Activated T-cell treated with anti-CD3 and anti-CD28 coated beads, Interleukin-2, amount 50 U/mL, for 72 hours (primary cell): ENCODE measurements around the gene WAC. TPM values are rescaled to one million over a fixed set of nuclear protein-coding genes. Genes with fewer than 3 reads are reported as not detected.
"Not testable (repeated sequence)": the region's sequence is repeated elsewhere in the genome, so short reads cannot be mapped to it uniquely, and the experiment has no call there.

Experiments
- ATAC-seq, 2 donors: fragments of 150-1000 bp; cut with Tn5 transposase; replicated peaks in 1 of 2; 2 replicates each; pipeline ENCODE4 v1.10.0; 2021; ENCODE audit warnings: moderate library complexity in 2 of 2, mild to moderate bottlenecking in 1 of 2
- DNase-seq, 2 donors: peaks; one replicate each; pipeline ENCODE4 v3.0.0; 2021 to 2022; ENCODE audit warnings: mixed read lengths in 1 of 2
- H3K27ac Mint-ChIP-seq: one replicate; pipeline ENCODE4 v1.8.0; 2022; ENCODE audit warnings: mild to moderate bottlenecking, moderate library complexity, mixed read lengths
- H3K27me3 Mint-ChIP-seq: one replicate; pipeline ENCODE4 v1.8.0; 2022; ENCODE audit warnings: low read depth, mixed read lengths
- H3K36me3 Mint-ChIP-seq, 2 donors: one replicate each; pipeline ENCODE4 v1.8.0; 2022; ENCODE audit warnings: mixed read lengths in 2 of 2, mild to moderate bottlenecking in 1 of 2; ENCODE audit not compliant: insufficient read depth in 2 of 2
- H3K4me1 Mint-ChIP-seq: one replicate; pipeline ENCODE4 v1.8.0; 2022; ENCODE audit warnings: low read depth, mixed read lengths
- H3K4me3 Mint-ChIP-seq, 2 donors: one replicate each; pipeline ENCODE4 v1.8.0; 2022; ENCODE audit warnings: mild to moderate bottlenecking in 2 of 2, mixed read lengths in 2 of 2, moderate library complexity in 2 of 2
- H3K9me3 Mint-ChIP-seq, 2 donors: one replicate each; pipeline ENCODE4 v1.8.0; 2022; ENCODE audit warnings: mixed read lengths in 2 of 2
- total RNA-seq, 2 donors: library from RNA; stranded (reverse); gene quantifications; one replicate each; pipeline ENCODE4 v1.2.3, GENCODE V29; 2022

Gene WAC
- total RNA-seq, 2 donors from 2014 or later = 173 to 194 TPM

DNA sequence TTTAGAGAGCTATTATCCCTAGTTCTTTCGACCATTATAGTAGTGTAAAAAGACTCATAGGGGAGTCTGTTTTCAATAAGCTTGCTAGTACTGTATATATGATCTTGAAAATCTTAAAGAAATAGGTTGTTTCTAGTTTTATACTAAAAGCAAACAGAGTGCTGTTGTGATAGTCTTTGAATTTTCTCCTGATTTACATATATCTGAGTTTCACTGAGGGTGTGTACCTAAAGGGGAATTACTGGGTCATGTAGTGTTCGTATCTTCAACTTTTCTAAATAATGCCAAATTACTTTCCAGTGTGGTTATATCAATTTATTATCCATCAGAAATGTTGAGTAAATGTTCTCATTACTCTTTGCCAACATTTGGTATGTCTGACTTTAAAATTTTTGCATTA is 73.7 kb downstream of the WAC start:
- peaks cover 11 to 18% of the 10 kb centered on the region in 2 donors for H3K36me3 Mint-ChIP-seq
- ATAC-seq = no peak
- H3K27me3 Mint-ChIP-seq = no peaks in the 10 kb centered on the region
- H3K4me1 Mint-ChIP-seq = peaks cover 27% of the 10 kb centered on the region
- H3K4me3 Mint-ChIP-seq = no peak overlapping the region
- no peak for DNase-seq
- H3K9me3 Mint-ChIP-seq = no peaks in the 10 kb centered on the region
- H3K27ac Mint-ChIP-seq = peak overlapping the region; percentile 57

DNA sequence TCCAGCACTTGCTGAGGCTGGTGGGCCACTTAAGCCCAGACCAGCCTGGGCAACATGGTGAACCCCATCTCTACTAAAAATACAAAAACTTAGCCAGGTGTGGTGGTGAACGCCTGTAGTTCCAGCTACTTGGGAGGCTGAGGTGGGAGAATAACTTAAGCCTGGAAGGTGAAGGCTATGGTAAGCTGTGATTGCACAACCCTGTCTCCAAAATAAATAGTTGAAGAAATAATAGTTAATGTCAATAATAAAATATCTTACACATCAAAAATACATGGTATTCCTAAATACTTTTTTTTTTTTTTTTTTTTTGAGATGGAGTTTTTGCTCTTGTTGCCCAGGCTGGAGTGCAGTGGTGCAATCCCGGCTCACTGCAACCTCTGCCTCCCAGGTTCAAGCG is 76.7 kb downstream of the WAC start:
- not testable (repeated sequence) for H3K27me3 Mint-ChIP-seq, ATAC-seq, DNase-seq, H3K9me3 Mint-ChIP-seq, H3K27ac Mint-ChIP-seq, H3K4me3 Mint-ChIP-seq
- Mint-ChIP-seq H3K4me1 (peaks cover 12% of the 10 kb centered on the region), H3K36me3 (peaks cover 14 to 32% of the 10 kb centered on the region in 2 donors)

DNA sequence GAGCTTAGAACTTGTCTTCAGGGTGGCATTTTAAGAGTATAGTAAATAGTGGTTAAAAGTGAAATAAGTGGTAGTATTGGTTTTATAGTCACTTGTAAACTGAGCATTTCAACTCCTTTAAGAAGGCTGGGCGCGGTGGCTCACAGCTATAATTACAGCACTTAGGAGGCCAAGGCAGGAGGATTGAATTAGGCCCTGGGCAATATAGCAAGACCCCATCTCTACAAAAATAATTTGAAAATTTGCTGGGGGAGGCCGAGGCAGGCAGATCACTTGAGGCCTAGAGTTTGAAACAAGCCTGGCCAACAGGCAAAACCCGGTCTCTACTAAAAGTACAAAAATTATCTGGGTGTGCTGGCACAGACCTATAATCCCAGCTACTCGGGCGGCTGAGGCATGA is 80.0 kb downstream of the WAC start:
- ATAC-seq (no peak), DNase-seq (no peak)
- peaks cover 5% of the 10 kb centered on the region for H3K4me1 Mint-ChIP-seq
- H3K9me3 Mint-ChIP-seq = no peaks in the 10 kb centered on the region
- no peaks in the 10 kb centered on the region for H3K27me3 Mint-ChIP-seq
- no peak overlapping the region for H3K4me3 Mint-ChIP-seq
- peaks cover 16 to 41% of the 10 kb centered on the region in 2 donors for H3K36me3 Mint-ChIP-seq
- no peak overlapping the region for H3K27ac Mint-ChIP-seq

DNA sequence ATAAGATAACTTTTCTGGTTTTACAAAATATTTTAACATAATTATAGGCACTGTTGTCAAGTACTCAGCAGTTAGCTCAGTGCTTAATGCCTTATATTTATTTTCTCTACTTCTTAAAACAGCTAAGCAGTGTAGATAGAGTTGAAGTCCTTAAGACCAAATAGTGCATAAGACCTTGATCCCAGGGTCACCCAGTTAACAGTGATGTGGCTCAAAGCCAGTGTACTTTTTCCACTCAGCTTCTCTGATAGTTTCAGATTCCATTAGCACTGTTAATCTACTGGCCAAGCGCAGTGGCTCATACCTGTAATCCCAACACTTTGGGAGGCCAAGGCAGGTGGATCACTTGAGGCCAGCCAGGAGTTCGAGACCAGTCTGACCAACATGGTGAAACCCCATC is 83.6 kb downstream of the WAC start:
- Mint-ChIP-seq H3K4me1 (no peaks in the 10 kb centered on the region), H3K36me3 (peaks cover 11 to 34% of the 10 kb centered on the region in 2 donors), H3K4me3 (no peak overlapping the region)

DNA sequence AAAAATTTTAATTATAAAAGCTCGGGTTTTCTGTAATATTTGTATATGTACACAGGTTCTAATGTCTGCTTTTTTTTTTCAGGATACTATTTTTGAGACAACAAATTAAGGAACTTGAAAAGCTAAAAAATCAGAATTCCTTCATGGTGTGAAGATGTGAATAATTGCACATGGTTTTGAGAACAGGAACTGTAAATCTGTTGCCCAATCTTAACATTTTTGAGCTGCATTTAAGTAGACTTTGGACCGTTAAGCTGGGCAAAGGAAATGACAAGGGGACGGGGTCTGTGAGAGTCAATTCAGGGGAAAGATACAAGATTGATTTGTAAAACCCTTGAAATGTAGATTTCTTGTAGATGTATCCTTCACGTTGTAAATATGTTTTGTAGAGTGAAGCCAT is 86.5 kb downstream of the WAC start:
- Mint-ChIP-seq H3K4me3 (no peak overlapping the region), H3K27ac (no peak overlapping the region), H3K9me3 (no peaks in the 10 kb centered on the region), H3K4me1 (no peaks in the 10 kb centered on the region), H3K27me3 (no peaks in the 10 kb centered on the region), H3K36me3 (peaks cover 4 to 18% of the 10 kb centered on the region in 2 donors)
- no peak for ATAC-seq
- no peak for DNase-seq

More for the DNA sequence above, 83.6 kb downstream of the WAC start:
- no peak for ATAC-seq
- H3K27me3 Mint-ChIP-seq = no peaks in the 10 kb centered on the region
- no peaks in the 10 kb centered on the region for H3K9me3 Mint-ChIP-seq
- no peak for DNase-seq
- H3K27ac Mint-ChIP-seq = no peak overlapping the region

DNA sequence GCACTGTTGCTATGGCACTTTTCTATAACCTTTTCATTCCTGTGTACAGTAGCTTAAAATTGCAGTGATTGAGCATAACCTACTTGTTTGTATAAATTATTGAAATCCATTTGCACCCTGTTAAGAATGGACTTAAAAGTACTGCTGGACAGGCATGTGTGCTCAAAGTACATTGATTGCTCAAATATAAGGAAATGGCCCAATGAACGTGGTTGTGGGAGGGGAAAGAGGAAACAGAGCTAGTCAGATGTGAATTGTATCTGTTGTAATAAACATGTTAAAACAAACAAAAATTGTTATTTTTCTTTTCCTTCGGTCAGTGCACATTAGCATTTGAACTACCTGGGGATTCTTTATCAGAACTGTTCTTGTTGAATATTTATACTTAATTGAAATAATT is 87.3 kb downstream of the WAC start:
- no peaks in the 10 kb centered on the region for H3K4me1 Mint-ChIP-seq
- H3K4me3 Mint-ChIP-seq = no peak overlapping the region
- H3K36me3 Mint-ChIP-seq = peaks cover 4 to 17% of the 10 kb centered on the region in 2 donors
- no peak for DNase-seq
- H3K9me3 Mint-ChIP-seq = no peaks in the 10 kb centered on the region
- no peaks in the 10 kb centered on the region for H3K27me3 Mint-ChIP-seq
- ATAC-seq = no peak
- H3K27ac Mint-ChIP-seq = no peak overlapping the region

DNA sequence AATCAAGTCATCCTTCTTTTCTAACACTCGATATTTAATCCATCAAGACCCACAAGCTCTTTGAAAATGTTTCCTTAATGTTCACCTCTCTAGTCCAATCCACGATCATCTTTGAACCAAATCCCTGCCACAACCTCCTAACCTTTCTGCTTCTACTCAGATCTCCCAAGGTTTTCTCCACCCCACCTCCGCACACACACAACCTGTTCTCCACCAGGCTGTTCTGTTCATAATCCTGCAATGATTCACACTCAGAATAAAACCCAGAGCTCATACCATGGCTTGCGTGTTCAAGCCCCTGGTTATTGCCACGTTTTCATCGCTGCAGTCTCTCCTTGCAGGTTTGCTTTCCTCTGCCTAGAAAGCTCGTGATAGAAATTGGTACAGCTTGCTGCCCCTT is 90.6 kb downstream of the WAC start:
- ATAC-seq (no peak), DNase-seq (no peak)
- Mint-ChIP-seq H3K9me3 (no peaks in the 10 kb centered on the region), H3K27ac (no peak overlapping the region), H3K4me3 (no peak overlapping the region), H3K36me3 (peaks cover 1 to 2% of the 10 kb centered on the region in 2 donors), H3K27me3 (no peaks in the 10 kb centered on the region), H3K4me1 (peaks cover 6% of the 10 kb centered on the region)

DNA sequence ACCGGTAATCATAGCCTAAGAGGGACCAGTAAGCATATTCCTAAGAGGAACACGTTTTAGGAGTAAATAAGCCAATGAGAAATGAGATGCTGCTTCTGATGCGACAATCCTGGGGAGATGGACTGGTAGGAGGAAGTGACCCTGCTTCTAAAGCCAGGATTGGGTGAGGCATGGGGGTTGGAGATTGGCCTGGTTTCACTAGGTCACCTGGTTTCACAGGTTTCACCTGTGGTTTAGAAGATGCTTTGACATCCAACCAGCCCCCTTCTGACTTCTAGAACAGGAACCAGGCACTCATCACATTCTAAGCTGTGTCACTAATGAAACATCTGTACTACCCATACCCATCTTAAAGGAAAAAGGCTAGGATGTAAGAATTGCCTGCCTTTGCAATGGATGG is 91.4 kb downstream of the WAC start:
- Mint-ChIP-seq H3K4me1 (peaks cover 10% of the 10 kb centered on the region), H3K27ac (no peak overlapping the region), H3K36me3 (peaks cover 1 to 2% of the 10 kb centered on the region in 2 donors), H3K9me3 (no peaks in the 10 kb centered on the region), H3K27me3 (peaks cover 4% of the 10 kb centered on the region), H3K4me3 (no peak overlapping the region)
- DNase-seq = no peak
- no peak for ATAC-seq

DNA sequence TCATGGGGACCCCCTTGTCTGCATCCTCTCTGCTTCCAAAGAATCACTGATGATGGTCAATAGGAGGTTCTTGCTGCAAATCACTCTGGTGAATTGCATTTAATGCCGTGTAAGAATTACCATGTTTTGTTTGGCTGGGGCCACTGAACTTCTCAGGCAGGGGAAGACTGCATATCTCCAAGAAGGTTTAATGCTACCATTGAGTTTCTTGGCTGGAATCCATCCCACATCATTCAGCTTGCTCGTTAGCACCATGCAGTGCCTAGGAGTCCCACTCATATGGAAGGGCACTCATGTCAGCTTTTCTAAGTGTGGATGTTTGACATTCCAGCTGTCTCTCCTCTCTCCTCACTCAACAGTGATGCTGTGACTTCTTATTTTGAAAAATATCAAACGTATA is 94.2 kb downstream of the WAC start:
- Mint-ChIP-seq H3K4me3 (no peak overlapping the region), H3K27ac (no peak overlapping the region), H3K9me3 (no peaks in the 10 kb centered on the region), H3K36me3 (peaks cover 0 to 1% of the 10 kb centered on the region in 2 donors), H3K27me3 (peaks cover 19% of the 10 kb centered on the region), H3K4me1 (peaks cover 10% of the 10 kb centered on the region)
- DNase-seq = no peak
- peak in 1 of 2 donors; percentile 1 for ATAC-seq

DNA sequence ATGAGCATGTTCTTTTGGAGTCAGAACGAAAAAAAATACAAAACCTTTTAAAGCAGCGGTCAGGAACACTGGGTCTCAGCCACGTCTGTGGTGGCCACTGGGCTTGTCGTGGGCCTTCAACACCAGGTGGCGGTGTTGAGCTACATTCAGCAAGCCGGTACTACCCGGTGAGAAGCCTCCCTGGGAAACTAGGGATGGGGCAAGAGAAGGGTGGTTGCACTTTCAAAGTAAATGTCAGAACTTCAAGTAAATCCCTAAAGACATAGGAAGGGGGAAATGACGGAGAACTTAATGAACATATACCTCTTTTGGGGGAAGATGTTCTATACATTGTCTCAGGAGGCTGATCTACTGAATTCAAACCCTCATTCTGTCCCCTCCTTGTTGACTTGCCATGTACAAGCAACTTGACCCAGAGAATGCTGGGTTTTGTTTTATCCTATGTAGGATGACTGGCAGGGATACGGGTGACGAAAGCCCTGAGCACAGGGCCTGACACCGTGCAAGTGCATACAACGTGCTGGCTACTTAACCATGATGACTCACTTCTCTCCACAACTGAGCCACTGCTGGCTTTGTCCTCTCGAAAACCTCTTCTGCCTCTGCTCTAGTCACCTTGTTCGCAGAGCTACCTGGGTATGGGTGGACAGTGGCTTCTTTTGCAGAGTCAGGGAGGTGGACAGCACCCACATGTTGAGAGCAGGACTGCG is 95.4 kb downstream of the WAC start:
- H3K4me3 Mint-ChIP-seq = no peak overlapping the region
- no peaks in the 10 kb centered on the region for H3K36me3 Mint-ChIP-seq
- no peak overlapping the region for H3K27ac Mint-ChIP-seq
- peaks cover 10% of the 10 kb centered on the region for H3K4me1 Mint-ChIP-seq
- ATAC-seq (peak; percentile 81 to 84), DNase-seq (peak; percentile 72 to 75)
- no peaks in the 10 kb centered on the region for H3K9me3 Mint-ChIP-seq
- peaks cover 19% of the 10 kb centered on the region for H3K27me3 Mint-ChIP-seq

DNA sequence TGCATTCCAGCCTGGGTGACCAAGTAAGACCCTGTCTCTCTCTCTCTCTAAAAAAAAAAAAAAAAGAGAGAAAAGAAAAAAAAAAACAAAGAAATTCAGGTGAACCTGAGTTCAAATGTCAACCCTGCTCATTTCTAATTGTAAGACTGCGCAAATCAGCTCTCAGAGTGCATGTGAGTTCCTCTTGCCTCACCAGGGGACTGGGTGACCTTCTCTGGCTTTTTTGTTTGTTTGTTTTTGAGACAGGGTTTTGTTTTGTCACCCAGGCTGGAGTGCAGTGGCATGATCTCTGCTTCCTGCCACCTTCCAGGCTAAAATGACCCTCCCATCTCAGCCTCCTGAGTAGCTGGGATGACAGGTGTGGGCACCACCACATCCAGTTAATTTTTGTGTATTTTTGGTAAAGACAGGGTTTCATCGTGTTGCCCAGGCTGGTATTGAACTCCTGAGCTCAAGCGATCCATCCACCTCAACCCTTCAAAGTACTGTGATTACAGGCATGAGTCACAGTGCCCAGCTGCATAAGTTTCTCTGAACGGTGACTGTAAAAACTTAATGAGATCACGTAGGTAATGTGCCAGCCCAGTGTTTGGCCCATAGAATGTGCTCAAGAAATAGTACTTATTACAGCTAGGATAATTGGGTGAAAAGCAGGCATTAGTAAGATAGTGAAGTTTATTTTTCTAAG is 99.1 kb downstream of the WAC start:
- Mint-ChIP-seq H3K9me3 (no peaks in the 10 kb centered on the region), H3K4me1 (peaks cover 10% of the 10 kb centered on the region), H3K4me3 (no peak overlapping the region), H3K27ac (no peak overlapping the region), H3K27me3 (peaks cover 19% of the 10 kb centered on the region), H3K36me3 (no peaks in the 10 kb centered on the region)
- ATAC-seq = no peak
- no peak for DNase-seq

DNA sequence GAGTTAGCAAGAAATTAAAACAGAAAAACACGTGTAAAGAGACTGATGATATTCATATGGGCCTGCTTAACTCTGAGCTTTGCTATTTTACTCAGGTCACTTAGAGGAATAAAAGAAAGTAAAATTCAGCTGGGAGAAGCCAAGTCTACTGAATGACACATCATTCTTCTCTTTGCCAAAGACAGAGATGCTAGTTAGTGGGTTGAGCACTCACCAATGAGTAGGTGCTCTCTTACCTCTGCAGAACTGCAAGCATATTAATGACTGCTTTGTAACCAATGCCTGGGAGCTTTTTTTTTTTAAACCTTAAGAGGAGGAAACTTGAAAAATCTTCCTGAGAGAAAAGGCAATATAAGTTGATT is 99.6 kb downstream of the WAC start:
- ATAC-seq = no peak
- H3K4me3 Mint-ChIP-seq = no peak overlapping the region
- no peaks in the 10 kb centered on the region for H3K36me3 Mint-ChIP-seq
- peaks cover 19% of the 10 kb centered on the region for H3K27me3 Mint-ChIP-seq
- peaks cover 10% of the 10 kb centered on the region for H3K4me1 Mint-ChIP-seq
- DNase-seq = no peak
- H3K9me3 Mint-ChIP-seq = no peaks in the 10 kb centered on the region
- H3K27ac Mint-ChIP-seq = no peak overlapping the region

DNA sequence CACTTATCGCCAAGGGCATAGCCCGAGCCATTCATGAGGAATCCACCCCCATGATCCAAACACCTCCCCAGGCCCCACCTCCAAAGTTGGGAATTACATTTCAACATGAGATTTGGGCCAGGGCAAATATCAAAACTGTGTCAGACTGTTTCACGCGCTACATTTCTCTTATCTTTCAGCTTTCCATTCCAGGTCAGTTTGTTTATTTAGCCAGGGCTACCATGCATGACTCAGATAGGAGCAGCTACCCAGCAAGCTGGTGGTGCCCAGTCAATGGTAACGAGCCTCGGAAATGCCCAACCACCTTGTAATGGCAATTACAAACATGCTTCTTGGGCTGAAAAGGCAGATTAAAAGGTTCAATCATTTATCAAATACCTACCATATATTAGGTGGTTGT is 100.8 kb downstream of the WAC start:
- Mint-ChIP-seq H3K4me1 (peaks cover 1% of the 10 kb centered on the region), H3K27ac (no peak overlapping the region), H3K36me3 (no peaks in the 10 kb centered on the region), H3K4me3 (no peak overlapping the region), H3K27me3 (peaks cover 19% of the 10 kb centered on the region), H3K9me3 (no peaks in the 10 kb centered on the region)
- DNase-seq (no peak), ATAC-seq (no peak)

DNA sequence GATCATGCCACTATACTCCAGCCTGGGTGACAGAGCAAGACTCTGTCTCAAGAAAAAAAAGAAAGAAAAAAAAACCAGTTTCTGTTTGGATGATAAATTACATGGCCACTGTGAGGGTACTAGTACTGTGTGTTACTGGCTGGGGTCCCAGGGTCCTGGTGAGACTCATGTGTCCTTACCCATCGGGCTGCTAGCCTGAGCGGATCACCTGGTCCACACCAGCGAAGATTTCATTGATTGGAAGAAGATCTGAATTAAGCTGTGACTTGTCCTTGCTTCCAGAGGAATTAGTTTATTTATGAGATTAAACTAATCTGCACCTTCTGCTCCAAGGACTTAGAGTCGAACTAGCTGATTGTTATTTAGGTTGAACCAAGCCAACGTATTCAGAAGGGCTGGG is 104.4 kb downstream of the WAC start:
- Mint-ChIP-seq H3K4me3 (no peak overlapping the region), H3K36me3 (peaks cover 0 to 2% of the 10 kb centered on the region in 2 donors), H3K27ac (no peak overlapping the region), H3K9me3 (peaks cover 0 to 3% of the 10 kb centered on the region in 2 donors), H3K27me3 (no peaks in the 10 kb centered on the region), H3K4me1 (no peaks in the 10 kb centered on the region)
- DNase-seq (no peak), ATAC-seq (no peak)
